ENCODE data around the gene DENND6B.
A peak's percentile ranks its signal among the peaks of the same experiment; 100 is the strongest.

DENND6B gene

DNA sequence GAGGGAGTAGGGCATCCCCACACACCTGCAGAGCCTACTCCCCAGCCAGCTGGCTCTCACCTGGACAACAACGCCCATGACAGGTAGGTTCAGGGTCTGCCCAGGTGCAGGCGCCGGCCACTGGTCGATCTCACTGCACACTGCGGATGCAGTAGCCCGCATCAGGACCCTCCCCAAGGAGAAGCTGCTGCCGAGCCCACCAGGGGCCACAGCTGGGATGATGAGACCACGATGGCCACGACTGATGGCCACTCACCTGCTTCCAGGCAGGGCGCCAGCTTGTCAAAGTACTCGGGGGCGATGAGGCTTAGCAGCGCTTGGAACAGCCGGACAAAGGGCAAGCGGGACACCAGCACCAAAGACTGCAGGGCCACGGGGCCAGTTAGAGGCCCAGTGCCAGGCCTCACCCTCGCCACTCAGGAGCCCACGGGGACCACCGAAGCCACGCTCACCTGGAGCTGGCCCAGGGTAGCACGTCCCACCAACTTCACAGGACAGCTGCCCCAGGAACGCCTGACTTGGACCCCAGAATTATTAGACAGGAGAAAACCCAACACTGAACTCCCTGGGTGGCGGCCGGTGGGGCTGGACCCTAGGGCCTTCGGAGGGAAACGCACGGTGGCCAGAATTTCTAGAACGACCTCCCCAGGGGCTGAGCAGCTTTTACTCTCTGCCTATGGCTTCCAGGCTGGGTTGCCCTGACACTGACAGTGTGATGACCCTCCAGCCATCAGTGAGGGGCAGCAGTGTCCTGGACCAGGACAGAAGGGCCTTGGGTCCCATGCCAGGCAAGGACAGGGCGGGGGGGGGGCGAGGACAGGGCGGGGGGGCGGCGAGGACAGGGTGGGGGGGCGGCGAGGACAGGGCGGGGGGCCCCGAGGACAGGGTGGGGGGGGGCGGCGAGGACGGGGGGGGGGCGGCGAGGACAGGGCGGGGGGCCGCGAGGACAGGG is 10.4 kb downstream of the DENND6B start:
- DNase-seq (ENCODE audit: low read depth in 2 of 2): no peak

GRCh38 chr22:50315289-50316113 is 11.3 kb downstream of the DENND6B start:
- DNase-seq (ENCODE audit: low read depth in 2 of 2): no peak

DNA sequence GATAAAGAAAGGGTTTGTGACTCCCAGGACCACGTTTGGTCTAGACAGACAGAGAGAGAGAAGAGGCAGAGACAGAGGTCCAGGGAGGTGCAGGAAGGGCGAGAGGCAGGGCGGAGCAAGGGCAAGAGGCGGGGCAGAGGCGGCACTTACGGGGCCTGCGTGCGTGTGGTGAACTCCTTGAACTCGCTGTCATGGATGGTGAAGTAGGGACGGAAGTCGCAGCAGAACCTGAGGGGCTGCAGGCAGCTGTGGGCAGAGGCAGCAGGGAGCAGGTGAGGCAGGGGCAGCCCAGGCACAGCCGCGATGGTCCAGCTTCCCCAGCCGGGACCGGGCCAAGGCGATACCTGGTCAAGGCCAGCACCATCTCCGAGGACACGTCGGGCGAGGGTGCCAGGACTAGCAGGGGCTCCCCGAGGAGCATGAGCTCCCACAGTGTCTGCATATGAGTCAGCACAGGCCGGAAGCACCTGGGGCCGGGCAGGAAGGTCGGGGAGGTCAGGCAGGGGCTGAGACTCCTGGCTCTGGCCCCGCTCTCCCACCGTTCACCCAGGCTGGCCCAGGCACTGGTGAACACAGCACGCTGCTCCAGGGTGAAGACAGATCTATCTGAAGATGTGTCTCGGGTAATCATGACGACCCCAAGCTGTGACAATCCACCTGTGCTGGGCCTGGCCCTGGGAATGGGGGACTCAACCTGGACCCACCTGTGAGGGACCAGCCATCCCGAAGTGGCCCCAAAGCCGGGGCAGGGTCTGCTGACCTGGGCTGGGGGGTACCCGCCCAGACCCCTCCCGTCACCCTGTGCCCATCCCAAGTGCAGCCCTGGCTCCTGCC is 12.1 kb downstream of the DENND6B start:
- DNase-seq (ENCODE audit: low read depth in 2 of 2): peak; percentile 43 to 54

GRCh38 chr22:50314081-50314454 is 12.7 kb downstream of the DENND6B start:
- no peak for DNase-seq (ENCODE audit: low read depth in 2 of 2)

DNA sequence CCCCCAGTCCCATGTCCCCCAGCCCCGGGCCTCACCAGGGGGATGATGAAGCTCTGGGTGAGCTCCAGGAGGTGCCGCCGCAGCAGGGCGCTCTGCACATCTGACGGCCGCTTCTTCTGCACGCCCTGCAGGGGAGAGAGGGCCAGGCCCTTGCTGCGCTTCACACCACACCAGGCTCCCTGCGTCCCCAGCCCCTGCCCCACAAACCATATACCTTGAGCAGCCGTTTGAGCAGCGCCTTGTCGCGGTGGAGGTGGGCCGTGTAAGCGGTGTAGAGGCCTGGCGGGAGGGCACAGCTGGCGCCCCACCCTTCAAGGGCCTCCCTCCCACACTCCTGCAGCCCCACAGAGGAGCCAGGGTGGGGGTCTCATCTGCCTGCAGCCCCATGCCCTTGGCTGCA is 13.2 kb downstream of the DENND6B start:
- no peak for DNase-seq (ENCODE audit: low read depth in 2 of 2)

DNA sequence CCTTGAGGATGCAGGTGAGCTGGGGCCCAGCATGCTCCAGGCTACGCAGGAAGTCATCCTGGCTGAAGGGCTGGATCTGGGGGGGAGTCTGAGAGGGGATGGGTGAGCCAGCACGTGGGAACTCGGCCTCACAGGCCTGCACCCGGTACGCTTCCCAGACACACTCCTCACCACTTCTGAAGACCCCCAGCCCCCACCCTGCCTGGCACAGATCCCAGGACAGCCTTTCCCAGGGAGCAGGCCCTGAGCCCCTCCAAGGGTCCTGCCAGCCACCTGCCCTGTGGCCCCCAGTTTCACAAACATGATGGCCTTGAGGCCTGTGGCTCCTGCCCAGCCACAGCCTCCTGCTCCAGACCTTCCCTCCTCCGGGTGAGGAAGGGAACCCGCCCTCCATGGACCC is 13.8 kb downstream of the DENND6B start:
- no peak for DNase-seq (ENCODE audit: low read depth in 2 of 2)

DNA sequence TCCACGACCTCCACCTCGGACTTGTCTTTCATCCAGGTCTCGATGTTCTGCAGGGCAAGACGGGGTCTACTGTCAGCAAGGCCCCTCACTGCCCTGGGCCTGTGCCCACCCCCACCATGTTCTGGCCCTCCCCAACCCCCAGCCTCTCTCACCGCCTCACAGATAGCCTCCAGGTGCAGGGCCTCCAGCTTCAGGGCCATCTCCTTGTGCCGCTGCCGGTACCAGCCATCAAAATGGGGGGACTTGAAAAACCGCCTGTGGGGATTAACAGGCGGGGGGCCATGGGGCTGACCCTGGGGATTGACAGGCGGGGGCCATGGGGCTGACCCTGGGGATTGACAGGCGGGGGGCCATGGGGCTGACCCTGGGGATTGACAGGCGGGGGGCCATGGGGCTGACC is 14.4 kb downstream of the DENND6B start:
- DNase-seq (ENCODE audit: low read depth in 2 of 2): no peak

GRCh38 chr22:50311606-50312351 is 15.0 kb downstream of the DENND6B start:
- DNase-seq (ENCODE audit: low read depth in 2 of 2): no peak

DNA sequence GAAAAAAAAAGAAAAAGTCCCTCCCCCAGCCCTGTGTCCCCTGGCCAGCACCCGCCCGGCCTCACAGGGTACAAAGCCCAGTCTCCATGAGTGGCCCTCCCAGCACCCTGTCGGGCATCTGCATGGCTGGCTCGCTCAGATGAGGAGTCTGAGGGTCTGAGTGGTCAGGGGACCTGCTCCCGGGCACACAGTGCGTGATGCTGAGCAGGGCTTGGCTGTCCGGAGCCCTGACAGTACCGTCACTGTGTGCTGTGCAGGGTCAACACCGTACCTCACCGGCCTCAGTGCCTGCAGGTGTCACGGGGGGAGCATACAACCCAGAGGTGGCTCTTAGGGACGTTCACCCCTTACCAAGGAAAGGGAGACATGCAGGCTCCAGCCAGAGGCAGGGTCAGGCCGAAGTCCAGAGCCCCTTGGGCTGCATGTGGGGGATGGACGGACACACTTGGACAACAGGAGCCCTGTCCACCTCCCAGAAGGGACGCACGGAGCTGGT is 15.8 kb downstream of the DENND6B start:
- no peak for DNase-seq (ENCODE audit: low read depth in 2 of 2)

GRCh38 chr22:50310031-50310722 is 16.6 kb downstream of the DENND6B start:
- DNase-seq (ENCODE audit: low read depth in 2 of 2): no peak

GRCh38 chr22:50309601-50309991 is 17.2 kb downstream of the DENND6B start:
- DNase-seq (ENCODE audit: low read depth in 2 of 2): no peak

- DNase-seq (ENCODE audit: low read depth in 2 of 2): no peak
Observed at GRCh38 chr22:50308986-50309600, 17.7 kb downstream of the DENND6B start.

DNA sequence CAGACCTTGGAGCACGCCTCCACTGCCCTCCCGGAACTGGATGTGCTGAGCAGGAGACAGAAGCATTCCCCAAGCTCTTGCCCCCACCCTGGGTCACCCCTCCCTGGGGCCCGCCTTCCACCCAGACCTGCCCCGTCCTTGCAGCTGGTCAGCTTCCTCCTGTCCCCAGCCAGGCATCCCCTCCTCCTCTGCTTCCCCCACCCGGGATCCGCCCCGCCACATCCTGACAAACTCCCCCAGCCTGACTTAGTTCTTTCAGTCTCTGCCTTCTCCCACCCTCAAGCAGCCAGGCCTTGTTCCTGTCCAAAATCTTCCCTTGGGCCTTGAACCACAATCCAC is 18.2 kb downstream of the DENND6B start:
- DNase-seq (ENCODE audit: low read depth in 2 of 2): no peak

- DNase-seq (ENCODE audit: low read depth in 2 of 2): no peak
Observed at GRCh38 chr22:50307890-50308596, 18.8 kb downstream of the DENND6B start.

DNA sequence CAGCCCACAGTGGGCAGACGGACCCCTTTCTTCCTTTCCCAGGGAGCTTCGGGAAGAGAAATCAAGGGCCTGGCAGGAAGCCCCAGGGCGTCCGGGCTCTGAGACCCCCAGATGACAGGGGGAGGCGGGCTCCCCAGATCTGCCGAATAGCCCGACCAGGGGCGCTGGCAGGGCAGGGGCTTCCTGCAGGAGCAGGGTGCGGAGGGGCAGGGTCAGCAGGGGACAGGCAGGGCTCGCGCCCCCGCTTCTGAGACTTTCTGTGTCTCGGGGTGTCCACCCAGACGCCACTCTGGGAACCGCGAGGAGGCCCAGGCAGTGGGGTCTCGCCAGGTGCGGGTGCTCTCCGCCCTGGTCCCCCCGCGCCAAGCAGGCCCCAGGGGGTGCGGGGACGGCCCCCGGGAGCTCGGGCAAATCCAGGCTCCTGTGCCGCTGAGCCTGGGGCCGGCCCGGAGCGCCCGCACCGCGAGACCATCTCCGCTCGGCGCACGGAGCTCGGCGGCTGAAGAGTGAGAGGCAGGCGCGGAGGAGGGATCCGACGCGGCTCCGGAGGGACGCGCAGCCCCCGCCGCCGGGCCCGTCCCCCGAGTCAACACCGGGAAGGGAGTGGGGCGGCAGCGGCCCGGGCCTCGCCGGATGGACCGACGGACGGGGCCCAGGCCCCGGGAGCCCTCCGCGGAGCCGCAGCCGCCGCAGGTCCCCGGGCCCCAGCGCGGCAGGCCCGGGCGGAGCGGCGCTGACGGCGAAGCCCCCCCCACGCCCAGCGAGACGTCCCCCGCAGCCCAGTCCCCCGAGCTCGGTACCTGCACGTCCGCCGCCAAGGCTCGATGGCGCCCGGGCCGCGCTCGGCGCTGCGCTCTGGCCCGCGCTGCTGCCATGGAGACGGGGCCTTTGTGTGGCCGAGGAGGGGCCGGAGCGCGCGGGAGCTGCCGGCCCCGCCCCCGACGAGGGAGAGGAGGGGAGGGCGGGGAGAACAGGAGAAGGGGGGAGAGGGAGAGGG is 19.8 kb downstream of the DENND6B start, which contains the start of gene PLXNB2:
Gene PLXNB2 (minus strand): TSS at position 894 of the 997 bp plus-strand sequence. CDS start 17,062 bp downstream, outside the sequence.
- DNase-seq (ENCODE audit: low read depth in 2 of 2): no peak

DNA sequence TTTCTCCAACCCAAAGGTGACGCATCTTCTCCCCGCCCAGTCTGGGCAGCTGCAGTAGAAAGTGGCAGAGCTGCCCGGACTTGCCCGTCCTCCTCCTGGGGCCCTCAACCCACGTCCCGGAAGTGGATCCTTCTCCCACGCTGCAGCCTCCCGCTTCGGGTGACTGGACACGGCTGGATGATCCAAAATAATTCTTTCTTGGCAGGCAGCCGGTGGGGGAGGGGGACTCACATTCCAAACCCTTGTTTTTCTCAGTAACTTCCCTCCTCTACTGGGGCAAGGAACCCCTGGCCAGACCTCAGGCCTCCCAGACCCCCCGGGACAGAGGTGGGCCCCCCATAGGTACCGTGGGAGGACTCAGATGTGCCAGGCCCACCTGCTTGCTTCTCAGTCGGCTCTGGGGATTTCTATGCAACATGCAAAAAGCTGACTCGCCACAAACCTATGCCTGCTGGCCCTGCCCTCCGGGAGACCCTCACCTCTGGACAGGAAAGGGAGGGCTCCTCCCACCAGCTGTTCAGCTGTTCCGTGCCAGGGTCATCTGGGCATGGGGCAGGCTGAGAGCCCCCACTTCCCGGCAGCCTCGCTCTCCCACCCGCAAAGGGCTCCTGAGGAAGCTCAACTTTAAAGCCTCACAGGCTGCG is 20.8 kb downstream of the DENND6B start:
- no peak for DNase-seq (ENCODE audit: low read depth in 2 of 2)

DNA sequence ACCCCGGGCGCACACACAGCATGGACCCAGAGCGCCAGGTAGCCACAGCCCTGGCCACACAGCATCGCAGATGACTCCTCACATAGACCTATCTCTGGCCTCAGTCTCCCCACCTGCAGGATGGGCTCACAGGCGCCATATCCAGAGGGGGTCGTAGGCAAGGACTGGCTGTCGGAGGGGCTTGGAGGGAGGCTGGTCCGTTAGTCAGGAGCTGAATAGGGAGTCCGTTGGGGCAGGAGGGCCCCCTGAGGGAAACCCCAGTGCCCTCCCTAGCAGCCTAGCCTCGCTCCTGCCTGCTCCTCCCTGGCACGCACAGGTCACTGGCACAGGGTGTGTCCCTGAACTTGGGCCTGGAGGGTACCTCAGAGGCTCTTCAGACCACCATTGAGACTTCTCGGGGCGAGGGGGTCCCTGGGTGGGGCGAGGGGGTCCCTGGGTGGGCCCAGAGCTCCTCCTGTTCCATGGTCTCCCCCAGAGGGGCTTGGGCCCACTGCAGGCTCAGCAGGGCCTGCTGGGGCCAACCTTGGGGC is 21.4 kb downstream of the DENND6B start:
- DNase-seq (ENCODE audit: low read depth in 2 of 2): no peak
